DND-41 (cell line): ENCODE results near the gene SLC6A4.

Experiments used
- EZH2 ChIP-seq: IDR thresholded peaks from 3 replicates; pipeline ENCODE4 v1.6.1; 2012; ENCODE audit warnings: borderline replicate concordance, low read depth, mild to moderate bottlenecking, moderate library complexity, low read length, inconsistent platforms; ENCODE audit not compliant: severe bottlenecking
- TF ChIP-seq, protein P1 (sequence below): IDR thresholded peaks from 2 replicates; pipeline ENCODE4 v1.5.1; 2012; ENCODE audit warnings: borderline replicate concordance, low read length, moderate library complexity, mild to moderate bottlenecking; ENCODE audit not compliant: poor library complexity, severe bottlenecking; ENCODE audit errors: extremely low read depth

DNA sequence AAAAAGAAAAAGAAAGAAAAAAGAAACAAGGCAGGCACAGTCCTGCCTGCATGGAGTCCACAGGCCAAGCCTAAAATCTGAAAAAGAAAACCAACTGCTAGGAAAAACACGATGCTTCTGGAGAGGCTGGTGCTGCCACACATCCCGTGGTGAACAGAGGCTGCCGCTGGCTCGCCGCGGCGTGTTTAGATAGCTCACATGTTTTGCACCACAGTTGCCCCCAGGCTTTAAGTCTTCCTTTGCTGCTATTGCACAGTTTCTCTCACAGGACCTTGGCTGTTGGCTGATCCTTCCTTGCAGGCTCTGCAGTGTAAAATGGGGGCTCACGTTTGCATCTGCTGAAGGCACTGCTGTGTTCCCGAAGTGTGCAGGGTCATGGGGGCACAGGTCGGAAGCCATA, 8.6 kb downstream of the SLC6A4 start:
- TF ChIP-seq, protein P1, sequence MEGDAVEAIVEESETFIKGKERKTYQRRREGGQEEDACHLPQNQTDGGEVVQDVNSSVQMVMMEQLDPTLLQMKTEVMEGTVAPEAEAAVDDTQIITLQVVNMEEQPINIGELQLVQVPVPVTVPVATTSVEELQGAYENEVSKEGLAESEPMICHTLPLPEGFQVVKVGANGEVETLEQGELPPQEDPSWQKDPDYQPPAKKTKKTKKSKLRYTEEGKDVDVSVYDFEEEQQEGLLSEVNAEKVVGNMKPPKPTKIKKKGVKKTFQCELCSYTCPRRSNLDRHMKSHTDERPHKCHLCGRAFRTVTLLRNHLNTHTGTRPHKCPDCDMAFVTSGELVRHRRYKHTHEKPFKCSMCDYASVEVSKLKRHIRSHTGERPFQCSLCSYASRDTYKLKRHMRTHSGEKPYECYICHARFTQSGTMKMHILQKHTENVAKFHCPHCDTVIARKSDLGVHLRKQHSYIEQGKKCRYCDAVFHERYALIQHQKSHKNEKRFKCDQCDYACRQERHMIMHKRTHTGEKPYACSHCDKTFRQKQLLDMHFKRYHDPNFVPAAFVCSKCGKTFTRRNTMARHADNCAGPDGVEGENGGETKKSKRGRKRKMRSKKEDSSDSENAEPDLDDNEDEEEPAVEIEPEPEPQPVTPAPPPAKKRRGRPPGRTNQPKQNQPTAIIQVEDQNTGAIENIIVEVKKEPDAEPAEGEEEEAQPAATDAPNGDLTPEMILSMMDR: no peak
- TF ChIP-seq EZH2: no peak
